ENCODE data around the gene IGSF9B. TPM values are rescaled to one million over a fixed set of nuclear protein-coding genes. Genes with fewer than 3 reads are reported as not detected.

IGSF9B gene
- total RNA-seq, 2 donors from 2014 or later, result 5.0 to 6.0 TPM

- H3K4me3 ChIP-seq, result no peak overlapping the region
- TF ChIP-seq, protein P1, sequence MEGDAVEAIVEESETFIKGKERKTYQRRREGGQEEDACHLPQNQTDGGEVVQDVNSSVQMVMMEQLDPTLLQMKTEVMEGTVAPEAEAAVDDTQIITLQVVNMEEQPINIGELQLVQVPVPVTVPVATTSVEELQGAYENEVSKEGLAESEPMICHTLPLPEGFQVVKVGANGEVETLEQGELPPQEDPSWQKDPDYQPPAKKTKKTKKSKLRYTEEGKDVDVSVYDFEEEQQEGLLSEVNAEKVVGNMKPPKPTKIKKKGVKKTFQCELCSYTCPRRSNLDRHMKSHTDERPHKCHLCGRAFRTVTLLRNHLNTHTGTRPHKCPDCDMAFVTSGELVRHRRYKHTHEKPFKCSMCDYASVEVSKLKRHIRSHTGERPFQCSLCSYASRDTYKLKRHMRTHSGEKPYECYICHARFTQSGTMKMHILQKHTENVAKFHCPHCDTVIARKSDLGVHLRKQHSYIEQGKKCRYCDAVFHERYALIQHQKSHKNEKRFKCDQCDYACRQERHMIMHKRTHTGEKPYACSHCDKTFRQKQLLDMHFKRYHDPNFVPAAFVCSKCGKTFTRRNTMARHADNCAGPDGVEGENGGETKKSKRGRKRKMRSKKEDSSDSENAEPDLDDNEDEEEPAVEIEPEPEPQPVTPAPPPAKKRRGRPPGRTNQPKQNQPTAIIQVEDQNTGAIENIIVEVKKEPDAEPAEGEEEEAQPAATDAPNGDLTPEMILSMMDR (IDR thresholded peaks at IDR 0.05), result no peak
- H3K9ac ChIP-seq (ENCODE audit: low read depth in 2 of 2, low read length in 2 of 2), result no peak overlapping the region
- no peaks in the 10 kb centered on the region for H3K27me3 ChIP-seq
- H3K9me3 ChIP-seq, result no peaks in the 10 kb centered on the region
- DNase-seq, result no peak
- intact Hi-C loops (cut with DNase I), result no loop called here
- H3K36me3 ChIP-seq, result no peaks in the 10 kb centered on the region
- H3K27ac ChIP-seq, result no peak overlapping the region
- H3K4me1 ChIP-seq, result no peaks in the 10 kb centered on the region
Observed at GRCh38 chr11:133964356-133964755, 7.6 kb upstream of the IGSF9B start.

DNA sequence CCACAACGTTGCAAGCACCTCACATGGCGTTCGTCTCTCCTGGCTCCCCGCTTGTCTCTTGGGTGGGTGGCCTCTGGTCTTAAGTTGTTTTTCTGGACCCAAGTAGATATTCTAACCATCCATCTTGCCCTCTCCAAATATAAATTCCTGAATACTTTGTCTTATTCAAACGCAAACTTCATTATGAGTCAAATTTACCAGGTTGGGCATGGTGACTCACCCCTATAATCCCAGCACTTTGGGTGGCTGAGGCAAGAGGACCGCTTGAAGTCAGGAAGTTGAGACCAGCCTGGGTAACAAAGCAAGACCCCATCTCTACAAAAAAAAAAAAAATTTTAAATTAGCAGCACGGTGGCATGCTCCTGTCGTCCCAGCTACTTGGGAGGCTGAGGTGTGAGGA lies 5.1 kb upstream of the IGSF9B start:
- TF ChIP-seq, protein P1 (IDR thresholded peaks at IDR 0.05), result no peak
- intact Hi-C loops (cut with DNase I), result no loop called here

GRCh38 chr11:133957900-133958299 lies 1.1 kb upstream of the IGSF9B start:
- TF ChIP-seq, protein P1 (IDR thresholded peaks at IDR 0.05), result no peak
- Histone ChIP-seq H3K4me3 (peak overlapping the region; percentile 44), H3K27ac (no peak overlapping the region), H3K4me1 (peaks cover 3% of the 10 kb centered on the region), H3K36me3 (no peaks in the 10 kb centered on the region), H3K9ac (ENCODE audit: low read depth in 2 of 2, low read length in 2 of 2) (no peak overlapping the region), H3K27me3 (peaks cover 15% of the 10 kb centered on the region), H3K9me3 (no peaks in the 10 kb centered on the region)
- DNase-seq, result no peak
- intact Hi-C loops (cut with DNase I), result loop anchor here (10.0 kb wide), 1 partner anchor 77 kb away; no protein-coding TSS in a partner anchor

More for the DNA sequence above, 5.1 kb upstream of the IGSF9B start:
- Histone ChIP-seq H3K4me3 (no peak overlapping the region), H3K36me3 (no peaks in the 10 kb centered on the region), H3K27ac (no peak overlapping the region), H3K9ac (ENCODE audit: low read depth in 2 of 2, low read length in 2 of 2) (no peak overlapping the region), H3K4me1 (no peaks in the 10 kb centered on the region), H3K9me3 (no peaks in the 10 kb centered on the region), H3K27me3 (no peaks in the 10 kb centered on the region)
- no peak for DNase-seq

GRCh38 chr11:133955945-133956421 lies 785 bp downstream of the IGSF9B start:
- DNase-seq, result no peak
- TF ChIP-seq, protein P1 (IDR thresholded peaks at IDR 0.05), result no peak
- Histone ChIP-seq H3K27me3 (peaks cover 15% of the 10 kb centered on the region), H3K9me3 (no peaks in the 10 kb centered on the region), H3K36me3 (no peaks in the 10 kb centered on the region), H3K4me3 (peak overlapping the region; percentile 44), H3K9ac (ENCODE audit: low read depth in 2 of 2, low read length in 2 of 2) (peak overlapping the region in 1 of 2 donors; percentile 39), H3K27ac (no peak overlapping the region), H3K4me1 (peaks cover 3% of the 10 kb centered on the region)
- intact Hi-C loops (cut with DNase I), result loop anchor here (10.0 kb wide), 1 partner anchor 79 kb away; no protein-coding TSS in a partner anchor

GRCh38 chr11:133955081-133955891 lies 1.5 kb downstream of the IGSF9B start:
- TF ChIP-seq, protein P1 (IDR thresholded peaks at IDR 0.05), result no peak
- Histone ChIP-seq H3K9ac (ENCODE audit: low read depth in 2 of 2, low read length in 2 of 2) (peak overlapping the region in 1 of 2 donors; percentile 41), H3K27me3 (peaks cover 15% of the 10 kb centered on the region), H3K36me3 (no peaks in the 10 kb centered on the region), H3K9me3 (no peaks in the 10 kb centered on the region), H3K4me1 (peaks cover 3% of the 10 kb centered on the region), H3K27ac (peak overlapping the region; percentile 40), H3K4me3 (peak overlapping the region; percentile 44)
- no peak for DNase-seq
- intact Hi-C loops (cut with DNase I), result loop anchor here (10.0 kb wide), 1 partner anchor 80 kb away; no protein-coding TSS in a partner anchor
